ENCODE data around the gene MRPS26. TPM values are rescaled to one million over a fixed set of nuclear protein-coding genes. Genes with fewer than 3 reads are reported as not detected.
"Not testable (repeated sequence)": the region's sequence is repeated elsewhere in the genome, so short reads cannot be mapped to it uniquely, and the experiment has no call there.

Gene MRPS26
- total and polyA plus RNA-seq, 4 donors, result 29.8 to 67.8 (median 57.3) TPM

GRCh38 chr20:3071266-3071609, 25.4 kb downstream of the MRPS26 start:
- DNase-seq, result no peak
- WGBS, 2 donors, result 55 to 72% methylated on average over 14 to 16 of the region's 16 CpGs
- no peak for TF ChIP-seq CTCF (IDR thresholded peaks at IDR 0.05; ENCODE audit: control extremely low read depth, extremely low read depth)
- Histone ChIP-seq H3K9ac (ENCODE audit: insufficient read depth in 1 of 2, low read length in 2 of 2) (no peak overlapping the region), H3K27me3 (ENCODE audit: control insufficient read depth in 3 of 3, insufficient read depth in 3 of 3, low read length in 2 of 3) (peaks cover 0 to 22% (median 15%) of the 10 kb centered on the region in 3 donors), H3K4me3 (no peak overlapping the region), H3K4me1 (ENCODE audit: control insufficient read depth in 5 of 5, insufficient read depth in 5 of 5, low read length in 5 of 5) (peaks cover 0 to 13% (median 0%) of the 10 kb centered on the region in 5 donors), H3K36me3 (ENCODE audit: control insufficient read depth in 4 of 4, insufficient read depth in 4 of 4, low read length in 4 of 4) (no peaks in the 10 kb centered on the region), H3K27ac (ENCODE audit: low read depth in 1 of 2, low read length in 1 of 2) (no peak overlapping the region), H3K9me3 (ENCODE audit: control insufficient read depth in 4 of 4, insufficient read depth in 3 of 4, low read length in 3 of 4) (peaks cover 0 to 1% (median 0%) of the 10 kb centered on the region in 4 donors)
- ATAC-seq (ENCODE audit: insufficient read depth, low FRiP score), result no peak

GRCh38 chr20:3071610-3072529, 26.0 kb downstream of the MRPS26 start, which contains the start of gene OXT:
OXT (plus strand) TSS chr20:3071620; CDS start chr20:3071656, 36 bp downstream.
- Histone ChIP-seq H3K9ac (ENCODE audit: insufficient read depth in 1 of 2, low read length in 2 of 2) (no peak within 1 kb of the TSS), H3K4me3 (peak within 1 kb of the TSS; percentile 30), H3K4me1 (ENCODE audit: control insufficient read depth in 5 of 5, insufficient read depth in 5 of 5, low read length in 5 of 5) (peaks cover 0 to 14% (median 0%) of the 10 kb centered on the region in 5 donors), H3K36me3 (ENCODE audit: control insufficient read depth in 4 of 4, insufficient read depth in 4 of 4, low read length in 4 of 4) (no peaks in the 10 kb centered on the region), H3K27ac (ENCODE audit: low read depth in 1 of 2, low read length in 1 of 2) (no peak within 1 kb of the TSS), H3K27me3 (ENCODE audit: control insufficient read depth in 3 of 3, insufficient read depth in 3 of 3, low read length in 2 of 3) (peaks cover 0 to 22% (median 15%) of the 10 kb centered on the region in 3 donors), H3K9me3 (ENCODE audit: control insufficient read depth in 4 of 4, insufficient read depth in 3 of 4, low read length in 3 of 4) (peaks cover 0 to 1% (median 0%) of the 10 kb centered on the region in 4 donors)
- ATAC-seq (ENCODE audit: insufficient read depth, low FRiP score) (peak; percentile 59), DNase-seq (peak in 2 of 3 donors; percentile 29 to 35)
- no peak for TF ChIP-seq CTCF (IDR thresholded peaks at IDR 0.05; ENCODE audit: control extremely low read depth, extremely low read depth)
- 7 to 9% methylated on average over 57 to 95 of the region's 95 CpGs for WGBS, 2 donors

GRCh38 chr20:3072530-3073250, 26.8 kb downstream of the MRPS26 start:
- ATAC-seq (ENCODE audit: insufficient read depth, low FRiP score) (no peak), DNase-seq (no peak)
- Histone ChIP-seq H3K4me3 (peak overlapping the region; percentile 30), H3K27ac (ENCODE audit: low read depth in 1 of 2, low read length in 1 of 2) (no peak overlapping the region), H3K9me3 (ENCODE audit: control insufficient read depth in 4 of 4, insufficient read depth in 3 of 4, low read length in 3 of 4) (peaks cover 0 to 1% (median 0%) of the 10 kb centered on the region in 4 donors), H3K9ac (ENCODE audit: insufficient read depth in 1 of 2, low read length in 2 of 2) (no peak overlapping the region), H3K4me1 (ENCODE audit: control insufficient read depth in 5 of 5, insufficient read depth in 5 of 5, low read length in 5 of 5) (peaks cover 0 to 15% (median 0%) of the 10 kb centered on the region in 5 donors), H3K27me3 (ENCODE audit: control insufficient read depth in 3 of 3, insufficient read depth in 3 of 3, low read length in 2 of 3) (peaks cover 0 to 22% (median 15%) of the 10 kb centered on the region in 3 donors), H3K36me3 (ENCODE audit: control insufficient read depth in 4 of 4, insufficient read depth in 4 of 4, low read length in 4 of 4) (no peaks in the 10 kb centered on the region)
- WGBS, 2 donors, result 78 to 79% methylated on average over 22 of the region's 22 CpGs
- TF ChIP-seq CTCF (IDR thresholded peaks at IDR 0.05; ENCODE audit: control extremely low read depth, extremely low read depth), result no peak

GRCh38 chr20:3073251-3073643, 27.4 kb downstream of the MRPS26 start:
- not testable (repeated sequence) for H3K27ac ChIP-seq (ENCODE audit: low read depth in 1 of 2, low read length in 1 of 2); H3K9ac ChIP-seq (ENCODE audit: insufficient read depth in 1 of 2, low read length in 2 of 2); ATAC-seq (ENCODE audit: insufficient read depth, low FRiP score); DNase-seq; H3K4me3 ChIP-seq; H3K9me3 ChIP-seq (ENCODE audit: control insufficient read depth in 4 of 4, insufficient read depth in 3 of 4, low read length in 3 of 4); H3K36me3 ChIP-seq (ENCODE audit: control insufficient read depth in 4 of 4, insufficient read depth in 4 of 4, low read length in 4 of 4)
- WGBS, 2 donors, result 87 to 91% methylated on average over 8 of the region's 8 CpGs
- Histone ChIP-seq H3K27me3 (ENCODE audit: control insufficient read depth in 3 of 3, insufficient read depth in 3 of 3, low read length in 2 of 3) (peaks cover 0 to 24% (median 19%) of the 10 kb centered on the region in 3 donors), H3K4me1 (ENCODE audit: control insufficient read depth in 5 of 5, insufficient read depth in 5 of 5, low read length in 5 of 5) (peaks cover 0 to 15% (median 0%) of the 10 kb centered on the region in 5 donors)
